GM18499 (cell line): ENCODE measurements around the gene CERS1.

Source experiments
- ATAC-seq: cut with Tn5 transposase; IDR thresholded peaks from one replicate; pipeline ENCODE4 v1.9.1; 2021; ENCODE audit warnings: moderate number of reproducible peaks; ENCODE audit not compliant: insufficient read depth, unreplicated experiment

The CERS1 gene

DNA sequence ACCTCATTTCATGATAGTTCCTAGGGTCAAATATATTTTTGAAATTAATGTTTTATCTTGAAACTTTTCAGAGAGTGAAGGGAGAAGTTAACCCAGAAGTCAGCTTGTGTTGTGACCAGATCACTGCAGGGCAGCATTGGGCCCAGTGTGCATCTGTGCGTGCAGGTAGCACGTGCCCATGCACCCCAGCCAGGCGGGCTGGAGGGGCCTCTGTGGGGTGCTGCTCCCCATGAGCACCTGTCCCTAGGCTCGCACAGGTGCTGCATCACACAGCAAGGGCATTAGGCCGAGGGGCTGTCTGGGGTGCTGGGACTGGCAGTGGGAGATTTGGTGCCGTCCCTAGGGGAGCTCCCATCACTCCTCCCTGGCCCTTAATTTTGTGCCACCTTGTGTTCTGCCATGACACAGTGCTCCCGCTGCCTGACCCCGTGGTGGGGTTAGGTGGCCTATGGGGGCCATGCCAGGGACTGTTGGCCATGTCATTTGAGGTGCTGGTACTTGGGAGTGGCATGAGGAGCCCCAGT lies 51.1 kb downstream of the CERS1 start:
- ATAC-seq, result no peak

DNA sequence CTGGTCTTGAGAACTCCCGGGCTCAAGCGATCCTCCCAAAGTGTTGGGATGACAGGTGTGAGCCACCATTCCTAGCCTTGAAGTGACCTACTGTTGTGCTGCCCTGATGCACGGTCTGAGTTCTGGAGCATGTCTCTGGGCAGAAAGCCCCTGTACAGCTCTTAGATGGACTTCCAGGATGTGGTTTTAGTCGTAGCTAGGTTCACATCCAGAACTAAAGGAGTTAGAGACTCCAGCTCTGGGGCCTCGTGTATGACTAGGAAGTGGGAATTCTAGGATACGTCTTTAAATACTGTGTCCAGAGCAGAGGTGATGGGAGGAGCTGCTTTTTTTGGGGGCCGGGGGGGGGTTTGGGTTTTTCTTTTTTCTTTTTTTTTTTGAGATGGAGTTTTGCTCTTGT lies 52.0 kb downstream of the CERS1 start:
- no peak for ATAC-seq

DNA sequence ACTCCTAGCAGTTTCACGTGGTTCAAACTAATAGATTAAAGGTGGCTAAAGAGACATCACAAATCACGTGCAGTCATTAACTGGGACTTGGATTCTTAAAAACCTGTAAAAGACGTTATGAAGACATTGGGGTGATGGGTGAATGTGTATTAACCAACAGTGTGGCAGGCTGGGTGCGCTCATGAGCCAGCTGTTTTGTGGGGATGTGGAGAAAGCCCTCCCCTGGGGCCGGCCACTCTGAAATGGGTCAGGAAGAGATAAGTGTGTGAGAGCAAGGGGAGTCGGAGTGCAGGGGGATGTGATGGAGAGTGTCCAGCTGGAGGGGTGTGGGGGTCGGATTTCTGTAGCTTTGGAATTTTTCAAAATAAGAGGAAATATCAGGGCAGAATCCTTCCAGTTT lies 53.8 kb downstream of the CERS1 start:
- no peak for ATAC-seq

DNA sequence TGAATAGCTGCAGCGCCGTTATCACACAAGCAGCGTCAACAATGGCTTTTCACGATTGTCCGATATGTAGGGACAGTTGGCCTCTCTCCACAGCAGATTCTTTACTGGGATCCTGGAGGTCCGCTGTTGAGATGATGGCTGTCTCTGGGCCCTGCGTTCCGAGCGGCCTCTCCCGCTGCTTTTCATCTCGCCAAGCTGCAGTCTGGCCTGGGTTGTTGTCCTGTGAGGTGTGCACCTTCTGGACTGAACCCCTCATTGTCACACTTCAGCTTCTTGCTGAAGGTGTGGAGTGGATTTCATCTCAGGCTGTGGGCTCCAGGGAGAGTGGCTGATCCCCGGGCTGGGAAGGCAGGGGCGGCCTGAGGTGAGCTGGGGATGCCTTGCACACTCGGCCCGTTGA lies 54.6 kb downstream of the CERS1 start:
- ATAC-seq, result no peak

DNA sequence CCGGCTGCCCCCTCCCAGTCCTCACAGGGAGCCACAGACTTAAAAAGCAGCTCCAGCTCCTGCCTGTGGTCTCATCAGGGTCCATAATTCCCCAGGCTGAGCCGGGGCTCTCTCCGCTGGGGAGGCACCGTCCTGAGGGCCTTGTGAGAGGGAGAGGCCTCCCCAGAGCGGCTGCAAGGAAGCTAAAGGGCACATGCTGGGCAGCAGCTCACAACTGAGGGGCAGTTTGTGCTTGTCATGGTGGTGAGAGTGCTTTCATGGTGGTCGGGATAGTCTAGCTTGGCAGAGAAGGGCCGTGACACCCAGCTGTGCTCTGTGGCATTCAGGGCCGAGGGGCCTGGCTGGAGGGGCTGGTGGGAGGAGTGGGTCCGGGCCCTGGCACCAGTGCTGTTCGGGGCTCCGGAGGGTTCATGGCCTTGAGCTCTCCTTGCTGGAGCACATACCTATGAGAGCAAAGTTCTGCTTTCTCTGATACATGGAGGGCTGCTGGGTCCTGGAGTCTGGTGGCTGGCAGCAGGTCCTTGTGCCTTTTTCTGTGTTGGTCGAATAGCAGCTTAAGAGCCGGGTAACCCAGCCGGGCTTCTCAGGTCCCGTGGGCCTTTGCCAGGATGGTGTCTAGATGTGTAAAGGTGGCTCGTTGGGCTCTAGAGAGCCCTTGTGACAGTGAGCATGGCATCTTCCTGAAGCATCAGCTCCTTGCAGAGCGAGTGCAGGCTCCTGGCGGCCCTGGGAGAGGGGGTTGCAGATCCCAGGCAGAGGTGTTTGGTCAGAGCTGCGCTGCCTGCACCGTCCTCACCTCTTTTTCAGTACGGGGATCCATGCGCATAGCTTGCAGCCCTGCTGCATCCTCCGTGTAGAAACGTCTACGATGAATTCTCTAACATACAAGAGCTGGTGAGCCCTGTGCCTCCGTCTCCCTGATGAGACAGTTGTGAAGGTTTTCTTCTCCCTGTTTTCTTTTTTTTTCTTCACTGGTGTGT lies 55.4 kb downstream of the CERS1 start:
- ATAC-seq, result no peak

DNA sequence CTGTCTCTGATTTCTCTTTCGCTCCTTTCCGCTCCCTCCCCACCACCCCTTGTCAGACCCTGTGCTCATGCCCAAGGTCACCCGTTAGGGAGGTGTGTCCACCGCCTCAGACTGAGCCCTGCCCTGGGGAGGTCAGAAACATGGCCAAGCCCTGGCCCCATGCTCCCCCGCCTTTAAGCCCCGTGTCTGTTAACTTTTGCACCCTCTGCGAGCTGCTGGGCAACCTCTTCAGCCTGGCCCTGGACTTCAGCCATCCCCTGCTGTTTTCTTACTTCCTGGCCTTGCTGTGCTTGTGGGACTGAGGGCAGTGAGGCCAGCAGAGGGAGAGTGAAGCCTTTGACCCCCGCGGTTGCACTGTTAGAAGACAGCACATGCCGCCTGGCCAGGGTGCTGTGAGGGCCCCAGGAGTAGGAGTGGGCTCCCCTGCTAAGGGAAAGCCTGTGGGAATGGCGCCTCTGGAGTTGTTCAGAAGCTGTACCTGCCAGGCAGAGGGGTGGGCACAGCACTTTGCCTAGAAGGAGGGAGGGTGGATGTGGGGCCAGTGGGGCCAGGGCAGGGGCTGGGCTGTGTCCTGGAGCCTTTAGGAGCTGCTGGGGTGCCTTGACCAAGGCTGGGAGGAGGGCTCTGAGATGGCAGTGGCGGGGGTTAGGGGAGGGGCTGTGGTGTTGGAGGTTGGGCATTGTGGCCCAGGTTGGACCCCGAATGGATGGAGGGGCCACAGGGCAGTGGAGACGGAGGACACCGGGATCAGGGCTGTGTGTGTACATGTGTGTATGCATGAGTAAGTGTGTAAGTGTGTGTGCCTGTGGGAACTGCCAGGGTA lies 56.3 kb downstream of the CERS1 start:
- ATAC-seq, result no peak

DNA sequence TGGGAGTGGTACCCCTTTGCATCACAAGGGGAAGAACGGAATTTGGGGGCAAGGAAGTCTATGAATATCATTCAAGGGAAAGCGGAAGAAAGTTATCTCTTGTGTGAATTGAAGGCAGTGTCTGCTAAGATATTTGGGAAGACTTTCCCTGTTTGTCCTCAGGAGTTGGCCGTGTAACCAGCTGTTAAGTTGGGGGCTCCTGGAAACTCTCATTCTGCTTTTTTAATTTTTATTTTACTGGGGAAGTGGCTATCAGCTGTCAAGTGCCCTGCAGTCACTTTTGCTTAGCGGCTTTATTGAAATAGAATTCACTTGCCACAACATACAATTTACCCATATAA lies 61.3 kb downstream of the CERS1 start:
- ATAC-seq, result no peak

DNA sequence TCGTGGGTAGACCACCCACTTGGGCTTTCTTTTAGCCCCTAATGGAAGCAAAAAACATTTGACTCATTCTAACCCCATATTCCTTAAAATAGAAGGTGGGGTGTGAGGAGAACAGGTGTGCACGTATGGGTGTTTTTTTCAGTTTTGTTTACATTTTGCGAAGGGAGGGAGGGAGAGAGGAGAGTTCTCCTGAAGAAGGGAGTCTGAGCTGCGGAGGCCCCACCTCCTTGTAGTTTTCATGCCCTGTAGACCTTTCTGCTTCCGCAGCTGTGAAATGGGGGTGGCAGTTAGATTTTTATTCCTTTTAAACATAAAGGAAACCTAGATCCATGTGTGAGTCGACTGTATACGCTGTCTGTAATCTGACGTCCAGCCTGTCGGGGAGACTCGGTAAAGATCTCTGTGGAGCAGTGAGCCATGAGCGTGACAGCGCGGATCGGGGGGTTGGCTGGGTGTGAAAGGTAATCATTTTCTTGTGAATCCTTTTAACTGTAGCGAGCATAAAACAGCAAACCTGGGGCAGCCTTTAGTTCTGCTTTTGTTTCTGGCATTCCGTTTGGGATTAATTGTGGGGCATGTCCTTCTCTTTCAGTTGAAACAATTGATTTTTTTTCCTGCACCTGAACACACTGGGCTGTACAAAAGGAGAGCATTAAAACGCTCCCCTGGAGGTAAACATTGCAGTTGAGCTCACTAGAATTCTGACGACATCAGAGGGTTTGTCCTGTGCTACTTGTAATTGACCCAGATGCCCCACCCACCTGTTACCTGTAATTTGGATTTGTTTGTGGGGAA lies 61.9 kb downstream of the CERS1 start:
- no peak for ATAC-seq

DNA sequence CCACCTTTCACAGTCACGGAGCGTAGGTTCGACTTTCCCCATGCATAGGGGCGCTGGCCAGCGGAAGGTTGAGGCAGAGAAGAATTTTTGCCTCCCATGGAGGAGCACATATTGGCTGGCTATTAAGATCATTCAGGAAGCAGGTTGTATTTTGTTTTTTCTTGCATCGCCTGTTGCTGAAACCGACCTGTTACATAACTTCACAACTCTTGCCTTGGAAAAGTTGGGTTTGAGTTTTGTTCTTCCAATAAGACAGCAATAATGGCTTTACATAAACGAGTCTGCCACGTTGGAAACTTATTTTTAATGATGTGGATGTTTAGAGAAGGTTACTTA lies 62.8 kb downstream of the CERS1 start:
- ATAC-seq, result no peak

DNA sequence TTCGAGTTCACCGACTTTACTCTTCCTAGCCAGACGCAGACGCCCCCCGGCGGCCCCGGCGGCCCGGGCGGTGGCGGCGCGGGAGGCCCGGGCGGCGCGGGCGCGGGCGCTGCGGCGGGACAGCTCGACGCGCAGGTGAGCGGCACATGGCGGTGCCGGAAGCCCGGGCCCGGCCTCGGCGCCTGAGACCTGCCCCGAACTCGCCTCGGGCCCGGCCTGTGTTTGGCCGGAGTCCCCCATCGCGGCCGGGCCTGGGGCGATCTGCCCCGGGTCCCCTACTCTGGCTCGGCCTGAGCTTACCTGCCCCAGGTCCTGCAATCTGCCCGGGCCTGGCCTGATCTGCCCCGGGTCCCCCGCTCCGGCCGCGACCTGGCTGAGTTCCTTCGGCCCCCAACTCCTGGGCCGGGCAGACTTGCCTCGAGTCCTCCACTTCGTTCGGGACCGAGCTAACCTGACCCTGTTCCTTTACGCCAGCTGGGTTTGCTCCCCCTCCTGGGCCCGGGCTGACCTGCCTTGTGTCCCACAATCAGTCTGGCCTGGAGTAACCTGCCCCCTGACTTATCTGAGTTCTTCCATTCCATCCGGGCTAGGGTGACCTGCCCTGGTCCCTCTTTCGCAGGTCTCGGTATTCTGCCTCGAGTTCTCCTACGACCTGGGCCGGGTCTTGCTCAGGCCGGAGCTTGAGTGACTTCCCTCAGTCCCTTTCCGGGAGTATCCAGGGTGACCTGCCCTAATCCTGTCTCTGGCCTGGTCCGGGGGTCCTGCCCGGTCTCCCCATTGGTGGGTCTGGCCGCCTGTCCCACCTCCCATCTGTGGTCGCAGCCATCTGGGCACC lies 63.4 kb downstream of the CERS1 start:
- ATAC-seq, result no peak

DNA sequence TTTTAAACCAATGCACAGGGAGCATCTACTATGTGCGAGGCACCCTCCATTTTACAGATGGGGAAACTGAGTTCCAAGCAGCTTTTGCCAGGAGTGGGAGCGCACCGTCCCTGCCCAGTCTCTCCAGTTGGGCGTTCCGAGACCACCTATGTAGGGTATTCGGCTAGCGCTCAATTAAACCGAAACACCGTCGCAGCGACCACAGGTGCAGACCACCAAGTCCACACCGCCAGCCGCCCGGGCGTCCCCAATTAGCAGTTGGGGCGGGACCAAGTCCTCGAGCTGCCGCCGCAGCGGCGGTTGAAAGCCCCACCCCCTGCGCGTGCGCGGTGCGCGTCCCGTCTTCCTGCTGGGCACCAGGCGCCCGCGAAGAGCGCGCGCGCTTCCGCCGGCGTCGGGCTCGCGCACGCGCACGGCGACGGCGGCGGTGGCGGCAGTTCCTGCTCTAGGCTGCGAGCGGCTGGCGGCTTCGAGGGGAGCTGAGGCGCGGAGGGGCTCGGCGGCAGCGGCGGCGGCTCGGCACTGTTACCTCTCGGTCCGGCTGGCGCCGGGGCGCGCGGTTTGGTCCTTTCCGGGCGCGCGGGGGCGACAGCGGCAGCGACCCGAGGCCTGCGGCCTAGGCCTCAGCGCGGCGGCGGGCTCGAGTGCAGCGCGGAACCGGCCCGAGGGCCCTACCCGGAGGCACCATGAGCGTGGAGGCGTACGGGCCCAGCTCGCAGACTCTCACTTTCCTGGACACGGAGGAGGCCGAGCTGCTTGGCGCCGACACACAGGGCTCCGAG lies 64.2 kb downstream of the CERS1 start, which contains the start of gene UPF1:
Gene UPF1, plus strand, starts transcription at position 436 of the 782 bp plus-strand sequence. Its CDS starts 251 bp downstream, at position 687.
- ATAC-seq, result no peak

DNA sequence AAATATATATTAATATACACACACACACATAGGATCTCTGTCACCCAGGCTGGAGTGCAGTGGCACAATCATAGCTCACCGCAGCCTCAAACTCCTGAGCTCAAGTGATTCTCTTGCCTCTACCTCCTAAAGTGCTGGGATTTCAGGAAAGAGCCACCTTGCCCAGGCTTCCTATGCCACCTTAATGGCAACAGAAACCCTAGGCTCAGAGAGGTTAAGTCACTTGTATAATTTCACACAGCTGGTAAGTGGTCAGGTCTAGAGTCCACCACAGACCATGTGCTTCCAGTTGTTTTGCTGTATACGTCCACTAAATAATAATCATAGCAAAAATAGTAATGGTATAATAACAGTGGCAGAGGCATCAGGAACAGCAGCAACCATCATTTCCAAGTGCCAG lies 65.5 kb downstream of the CERS1 start:
- ATAC-seq, result no peak

DNA sequence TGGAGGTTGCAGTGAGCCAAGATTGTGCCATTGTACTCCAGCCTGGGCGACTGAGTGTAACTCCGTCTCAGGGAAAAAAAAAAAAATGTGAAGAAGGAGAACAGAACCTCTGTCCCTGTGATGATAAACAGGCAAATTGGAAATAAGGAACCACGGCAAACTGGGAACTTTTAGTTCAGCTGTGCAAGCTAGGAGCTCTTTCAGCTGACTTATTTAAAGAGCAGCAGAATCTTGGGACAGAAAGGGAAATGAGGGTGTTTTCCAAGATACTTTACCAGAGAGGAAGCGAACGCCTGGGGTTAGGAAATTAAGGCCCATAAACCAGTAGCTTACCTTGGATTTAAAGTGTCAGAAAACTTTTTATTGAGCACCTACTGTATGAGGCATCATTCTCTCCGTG lies 67.2 kb downstream of the CERS1 start:
- ATAC-seq, result no peak
